Transverse colon (tissue), 4 donors: ENCODE data around the gene AFG3L2. TPM values are rescaled to one million over a fixed set of nuclear protein-coding genes. Genes with fewer than 3 reads are reported as not detected.
"Not testable (repeated sequence)": the region's sequence is repeated elsewhere in the genome, so short reads cannot be mapped to it uniquely, and the experiment has no call there.

Experiments used
- DNase-seq: peaks from one replicate; pipeline ENCODE4 v3.0.0-alpha.2; 2019
- H3K27ac ChIP-seq, 4 donors: fragments of 200-600 bp; sonication (generic); 2 replicates each; pipeline ENCODE4 v1.5.1; 2016 to 2018; ENCODE audit warnings: inconsistent platforms in 4 of 4
- H3K27me3 ChIP-seq: fragments of 200-600 bp; sonication (generic); 2 replicates; pipeline ENCODE4 v1.5.1; 2017; ENCODE audit warnings: inconsistent platforms
- H3K36me3 ChIP-seq, 4 donors: fragments of 200-600 bp; sonication (generic); 2 replicates each; pipeline ENCODE4 v1.5.1; 2017 to 2019; ENCODE audit warnings: inconsistent platforms in 4 of 4
- H3K4me1 ChIP-seq, 4 donors: fragments of 200-600 bp; sonication (generic); 2 replicates each; pipeline ENCODE4 v1.5.1; 2017 to 2020; ENCODE audit warnings: inconsistent platforms in 4 of 4
- H3K4me3 ChIP-seq, 4 donors: fragments of 200-600 bp; sonication (generic); 1 replicate in 1 of 4; 2 replicates in 3 of 4; pipeline versions ENCODE4 v1.5.1 to v1.6.1; 2017 to 2019; ENCODE audit warnings: inconsistent platforms in 4 of 4
- H3K9me3 ChIP-seq, 2 donors: fragments of 200-600 bp; sonication (generic); 2 replicates each; pipeline ENCODE4 v1.5.1; 2017 to 2019; ENCODE audit warnings: inconsistent platforms in 2 of 2
- EP300 ChIP-seq: sonication (generic); formaldehyde crosslinking; IDR thresholded peaks from one replicate; pipeline ENCODE4 v1.6.1; 2017; ENCODE audit warnings: antibody characterized with exemption, low read depth
- POLR2A ChIP-seq: fragments of 450-650 bp; IDR thresholded peaks from one replicate; pipeline ENCODE4 v1.6.1; 2016; ENCODE audit warnings: antibody characterized with exemption, mild to moderate bottlenecking, moderate library complexity
- POLR2AphosphoS5 ChIP-seq, 3 donors: sonication (generic); formaldehyde crosslinking; IDR thresholded peaks; one replicate each; pipeline ENCODE4 v1.6.1; 2016; ENCODE audit warnings: antibody characterized with exemption in 3 of 3
- WGBS, 2 donors: methylation state at CpG; one replicate each; pipeline ENCODE4 v1.1.5; 2018; ENCODE audit warnings: low coverage in 1 of 2; 5-methylcytosine and 5-hydroxymethylcytosine counted together
- in situ Hi-C, 4 donors: fragments of 200-750 bp; cut with MboI; loops; one replicate each; pipeline versions ENCODE4 v1.15.0 to v1.15.1; 2017; ENCODE audit warnings: low sequenced_read_pairs in 3 of 4, low pct_ligation_motif_present in 1 of 4, low pct_unique_long_range_greater_than_20kb in 1 of 4
- intact Hi-C: fragments of 100-400 bp; cut with DNase I; formaldehyde crosslinking; loops from one replicate; pipeline ENCODE4 v1.15.1; 2023; ENCODE audit warnings: low total_unique reads
- total RNA-seq, 4 donors: library from RNA; depleted of rRNA; stranded (reverse); fragments of >200 nt; gene quantifications; one replicate each; pipeline ENCODE4 v1.1.0, GENCODE V29; 2016
- TF ChIP-seq, protein P1 (sequence below), 5 experiments: fragments of 200-600 bp in 3 of 5; fragments of 450-650 bp in 2 of 5; sonication (generic) in 3 of 5; IDR thresholded peaks; 1 replicate in 2 of 5; 2 replicates in 3 of 5; pipeline ENCODE4 v1.5.1; 2016 to 2017; ENCODE audit warnings: antibody characterized with exemption in 5 of 5, inconsistent platforms in 3 of 5, mild to moderate bottlenecking in 2 of 5, moderate library complexity in 1 of 5

The AFG3L2 gene
- total RNA-seq, 4 donors from 2014 or later: 74.1 to 95.6 (median 92.6) TPM

DNA sequence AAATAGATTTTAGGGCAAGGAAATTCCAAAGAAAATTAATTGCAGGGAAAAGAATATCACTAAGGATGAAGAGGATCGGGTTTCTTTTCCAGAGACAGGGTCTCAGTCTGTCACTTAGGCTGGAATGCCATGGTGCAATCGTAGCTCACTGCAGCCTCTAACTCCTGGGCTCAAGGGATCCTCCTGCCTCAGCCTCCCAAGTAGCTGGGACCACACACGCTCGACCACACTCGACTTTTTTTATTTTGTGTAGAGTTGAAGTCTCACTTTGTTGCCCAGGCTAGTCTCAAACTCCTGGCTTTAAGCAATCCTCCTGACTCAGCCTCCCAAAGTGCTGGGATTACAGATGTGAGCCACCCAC is 1.2 kb upstream of the AFG3L2 start:
- intact Hi-C loops, H3K9me3 ChIP-seq, DNase-seq, H3K36me3 ChIP-seq, H3K27me3 ChIP-seq: not testable (repeated sequence)
- in situ Hi-C loops: loop anchor here (25.0 kb wide), 1 partner anchor 559 kb away; the partner anchor contains the start of gene SEH1L (in 4 of the 4)
- 66 to 73% methylated on average over 5 of the region's 5 CpGs for WGBS, 2 donors
- Histone ChIP-seq H3K27ac (peak overlapping the region; percentile 78 to 100 (median 100)), H3K4me1 (peaks cover 19 to 36% (median 29%) of the 10 kb centered on the region in 4 donors), H3K4me3 (peak overlapping the region in 3 of 4 donors; percentile 37 to 87 (median 52))

DNA sequence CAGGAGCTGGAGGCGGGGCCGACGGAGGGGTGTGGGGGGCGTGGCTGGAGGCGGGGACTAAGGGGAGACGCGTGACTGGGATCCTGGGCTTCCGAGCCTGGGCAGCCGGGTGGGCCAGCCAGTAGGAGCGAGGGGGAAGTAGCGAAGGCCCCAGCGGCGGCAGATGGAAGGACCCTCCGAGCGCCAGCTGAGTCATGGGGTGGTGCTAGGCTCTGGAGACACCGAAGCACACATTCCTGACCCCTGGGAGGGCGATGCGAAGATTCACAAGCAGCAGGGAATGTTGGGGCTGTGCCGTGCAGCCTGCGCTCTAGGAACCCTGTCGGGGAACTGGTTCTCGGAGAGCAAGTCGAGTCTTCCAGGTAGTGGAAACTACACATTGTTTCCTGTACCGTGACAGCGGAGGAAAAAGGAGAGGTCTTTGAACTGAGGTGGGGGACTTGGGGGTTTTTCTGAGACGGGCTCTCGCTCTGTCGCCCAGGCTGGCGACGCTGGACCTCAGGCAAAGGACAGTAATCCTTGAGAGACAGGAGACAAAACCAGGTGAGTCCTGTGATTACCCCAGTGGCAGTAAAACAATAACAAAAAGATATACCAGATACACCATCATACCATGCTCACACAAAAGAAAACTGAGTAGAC is 650 bp upstream of the AFG3L2 start:
- Histone ChIP-seq H3K36me3 (no peaks in the 10 kb centered on the region), H3K4me1 (peaks cover 22 to 41% (median 34%) of the 10 kb centered on the region in 4 donors), H3K27me3 (no peaks in the 10 kb centered on the region), H3K4me3 (peak overlapping the region; percentile 25 to 87 (median 44)), H3K9me3 (no peaks in the 10 kb centered on the region), H3K27ac (peak overlapping the region; percentile 78 to 100 (median 100))
- intact Hi-C loops (no loop called here), in situ Hi-C loops (loop anchor here (25.0 kb wide), 1 partner anchor 560 kb away; the partner anchor contains the start of gene SEH1L (in 4 of the 4))
- 3% methylated on average over 30 of the region's 30 CpGs; no CpG with 5 or more reads in 1 of the 2 donors for WGBS, 2 donors
- no peak for DNase-seq
- peak; percentile 47 to 84 (median 63) for TF ChIP-seq POLR2AphosphoS5 (IDR thresholded peaks at IDR 0.05)
- TF ChIP-seq, protein P1, sequence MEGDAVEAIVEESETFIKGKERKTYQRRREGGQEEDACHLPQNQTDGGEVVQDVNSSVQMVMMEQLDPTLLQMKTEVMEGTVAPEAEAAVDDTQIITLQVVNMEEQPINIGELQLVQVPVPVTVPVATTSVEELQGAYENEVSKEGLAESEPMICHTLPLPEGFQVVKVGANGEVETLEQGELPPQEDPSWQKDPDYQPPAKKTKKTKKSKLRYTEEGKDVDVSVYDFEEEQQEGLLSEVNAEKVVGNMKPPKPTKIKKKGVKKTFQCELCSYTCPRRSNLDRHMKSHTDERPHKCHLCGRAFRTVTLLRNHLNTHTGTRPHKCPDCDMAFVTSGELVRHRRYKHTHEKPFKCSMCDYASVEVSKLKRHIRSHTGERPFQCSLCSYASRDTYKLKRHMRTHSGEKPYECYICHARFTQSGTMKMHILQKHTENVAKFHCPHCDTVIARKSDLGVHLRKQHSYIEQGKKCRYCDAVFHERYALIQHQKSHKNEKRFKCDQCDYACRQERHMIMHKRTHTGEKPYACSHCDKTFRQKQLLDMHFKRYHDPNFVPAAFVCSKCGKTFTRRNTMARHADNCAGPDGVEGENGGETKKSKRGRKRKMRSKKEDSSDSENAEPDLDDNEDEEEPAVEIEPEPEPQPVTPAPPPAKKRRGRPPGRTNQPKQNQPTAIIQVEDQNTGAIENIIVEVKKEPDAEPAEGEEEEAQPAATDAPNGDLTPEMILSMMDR (IDR thresholded peaks at IDR 0.05): peak in 4 of 5 experiments; percentile 11 to 53 (median 36)
- no peak for TF ChIP-seq EP300

DNA sequence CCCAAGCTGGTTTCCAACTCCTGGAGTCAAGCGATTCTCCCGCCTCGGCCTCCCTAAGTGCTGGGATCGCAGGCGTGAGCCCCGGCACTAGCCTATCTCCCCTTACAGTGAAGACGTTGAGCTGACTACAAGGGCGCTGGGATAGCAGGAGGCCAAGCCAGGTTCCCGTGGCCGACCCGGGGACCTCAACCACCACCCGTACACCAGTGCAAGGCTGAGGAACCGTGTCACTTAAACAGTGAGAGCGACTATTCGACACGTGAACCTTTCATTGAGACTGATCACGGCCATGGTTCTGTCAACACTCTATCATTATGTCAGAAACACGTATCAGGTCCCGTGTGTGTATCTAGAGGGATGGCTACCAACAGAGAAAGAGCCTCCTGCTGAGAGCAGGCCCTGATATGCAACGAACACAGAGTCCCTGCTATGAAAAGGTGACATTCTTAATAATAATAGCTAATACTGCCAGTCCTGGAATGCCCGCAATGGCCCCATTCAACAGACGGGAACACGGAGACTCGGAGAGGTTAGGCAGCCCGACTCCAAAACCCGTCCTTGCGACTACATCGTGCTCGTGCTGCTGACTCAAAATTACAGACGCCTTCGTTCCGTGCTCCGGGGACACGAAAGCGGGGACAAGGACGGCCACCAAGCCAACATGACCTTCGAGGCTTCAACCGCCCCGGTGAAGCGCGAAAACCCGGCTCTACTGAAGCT is 833 bp downstream of the AFG3L2 start:
- Histone ChIP-seq H3K9me3 (no peaks in the 10 kb centered on the region), H3K27me3 (no peaks in the 10 kb centered on the region), H3K4me1 (peaks cover 33 to 56% (median 48%) of the 10 kb centered on the region in 4 donors), H3K27ac (peak overlapping the region; percentile 100), H3K36me3 (no peaks in the 10 kb centered on the region), H3K4me3 (peak overlapping the region; percentile 74 to 87 (median 80))
- DNase-seq: peak; percentile 43
- TF ChIP-seq, protein P1 (IDR thresholded peaks at IDR 0.05): no peak
- TF ChIP-seq POLR2AphosphoS5 (IDR thresholded peaks at IDR 0.05) (no peak), POLR2A (no peak), EP300 (no peak)
- WGBS, 2 donors: 10 to 30% methylated on average over 3 to 42 of the region's 42 CpGs
- intact Hi-C loops: loop anchor here (1.0 kb wide), 1 partner anchor 67 kb away; no protein-coding TSS in a partner anchor
- in situ Hi-C loops: loop anchor here (25.0 kb wide), 1 partner anchor 561 kb away; the partner anchor contains the start of gene SEH1L (in 4 of the 4)

DNA sequence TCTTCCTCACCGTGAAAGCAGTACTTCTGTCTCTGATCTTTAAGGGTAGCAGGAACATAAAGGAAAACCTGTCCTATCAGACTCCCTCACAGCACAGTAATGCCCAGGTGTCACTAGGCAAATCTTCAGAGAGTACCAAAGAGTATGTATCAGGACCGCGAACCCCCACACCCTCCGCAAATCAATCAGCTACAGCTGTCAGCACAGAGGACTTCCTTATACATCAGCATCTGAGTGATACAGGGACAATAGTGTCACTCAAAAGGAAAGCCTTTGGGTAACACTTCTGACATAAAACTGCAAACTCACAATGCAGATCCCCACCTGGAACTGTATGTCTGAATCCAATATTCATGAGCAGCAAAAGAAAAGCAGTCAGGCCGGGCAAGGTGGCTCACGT is 2.6 kb downstream of the AFG3L2 start:
- Histone ChIP-seq H3K9me3 (no peaks in the 10 kb centered on the region), H3K27me3 (no peaks in the 10 kb centered on the region), H3K36me3 (no peaks in the 10 kb centered on the region), H3K27ac (peak overlapping the region; percentile 71 to 100 (median 100)), H3K4me1 (peaks cover 33 to 63% (median 53%) of the 10 kb centered on the region in 4 donors), H3K4me3 (no peak overlapping the region)
- in situ Hi-C loops: no loop called here
- intact Hi-C loops: no loop called here
- TF ChIP-seq, protein P1 (IDR thresholded peaks at IDR 0.05): no peak
- TF ChIP-seq EP300: no peak
- no peak for TF ChIP-seq POLR2AphosphoS5 (IDR thresholded peaks at IDR 0.05)
- 67 to 88% methylated on average over 1 to 6 of the region's 6 CpGs for WGBS, 2 donors
- DNase-seq: no peak
